ENCODE results near the gene KIF23. TPM values are rescaled to one million over a fixed set of nuclear protein-coding genes. Genes with fewer than 3 reads are reported as not detected.

KIF23 gene
- total RNA-seq, 2 experiments from 2014 or later: 54.0 to 61.6 TPM

DNA sequence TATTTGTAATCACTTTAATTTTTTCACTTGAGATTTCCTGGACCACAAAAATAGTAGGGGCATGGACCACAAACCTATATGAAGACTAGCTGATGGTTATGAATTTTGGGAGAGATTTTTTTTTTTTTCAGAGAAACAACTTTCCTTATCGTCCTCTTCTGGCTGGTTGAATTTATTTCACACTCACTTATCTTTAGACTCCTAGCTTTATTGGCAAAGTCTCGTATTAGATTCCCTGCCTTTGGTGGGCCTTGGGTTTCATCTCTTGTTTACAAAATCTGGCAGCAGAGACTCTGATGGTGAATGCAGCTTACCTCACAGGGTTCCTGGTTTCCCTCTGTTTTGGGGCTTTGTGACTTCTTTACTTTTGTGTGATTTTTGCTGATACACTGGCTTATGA lies 44.5 kb upstream of the KIF23 start:
- BruUV-seq (replicated peaks): no TSS peak
- Histone ChIP-seq H3K4me1 (ENCODE audit: insufficient read depth, low read length, poor library complexity, severe bottlenecking) (no peaks in the 10 kb centered on the region), H2AFZ (ENCODE audit: low read length) (no peak overlapping the region), H3K27ac (ENCODE audit: low read depth, low read length, poor library complexity, severe bottlenecking) (no peak overlapping the region), H3K4me3 (ENCODE audit: low read depth, low read length, poor library complexity, severe bottlenecking) (no peak overlapping the region), H4K20me1 (ENCODE audit: insufficient read depth, low read length) (no peaks in the 10 kb centered on the region), H3K9me3 (ENCODE audit: low read length) (no peaks in the 10 kb centered on the region), H3K4me2 (ENCODE audit: low read length) (no peak overlapping the region), H3K79me2 (ENCODE audit: insufficient read depth, low read depth, low read length) (no peaks in the 10 kb centered on the region), H3K36me3 (ENCODE audit: insufficient read depth, low read length) (no peaks in the 10 kb centered on the region), H3K9me2 (ENCODE audit: insufficient read depth, low read length) (no peaks in the 10 kb centered on the region)
- ChIA-PET CTCF (ENCODE audit: unreplicated experiment) (no interaction called here), POLR2A (no interaction called here)
- DNase-seq (ENCODE audit: low spot score): no peak
- no peak for TF ChIP-seq EZH2phosphoT487 (IDR thresholded peaks at IDR 0.05; ENCODE audit: borderline replicate concordance, low read depth, low read length)
- TF ChIP-seq, protein P1, sequence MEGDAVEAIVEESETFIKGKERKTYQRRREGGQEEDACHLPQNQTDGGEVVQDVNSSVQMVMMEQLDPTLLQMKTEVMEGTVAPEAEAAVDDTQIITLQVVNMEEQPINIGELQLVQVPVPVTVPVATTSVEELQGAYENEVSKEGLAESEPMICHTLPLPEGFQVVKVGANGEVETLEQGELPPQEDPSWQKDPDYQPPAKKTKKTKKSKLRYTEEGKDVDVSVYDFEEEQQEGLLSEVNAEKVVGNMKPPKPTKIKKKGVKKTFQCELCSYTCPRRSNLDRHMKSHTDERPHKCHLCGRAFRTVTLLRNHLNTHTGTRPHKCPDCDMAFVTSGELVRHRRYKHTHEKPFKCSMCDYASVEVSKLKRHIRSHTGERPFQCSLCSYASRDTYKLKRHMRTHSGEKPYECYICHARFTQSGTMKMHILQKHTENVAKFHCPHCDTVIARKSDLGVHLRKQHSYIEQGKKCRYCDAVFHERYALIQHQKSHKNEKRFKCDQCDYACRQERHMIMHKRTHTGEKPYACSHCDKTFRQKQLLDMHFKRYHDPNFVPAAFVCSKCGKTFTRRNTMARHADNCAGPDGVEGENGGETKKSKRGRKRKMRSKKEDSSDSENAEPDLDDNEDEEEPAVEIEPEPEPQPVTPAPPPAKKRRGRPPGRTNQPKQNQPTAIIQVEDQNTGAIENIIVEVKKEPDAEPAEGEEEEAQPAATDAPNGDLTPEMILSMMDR (conservative IDR thresholded peaks at IDR 0.05; ENCODE audit: low read length): no peak
- intact Hi-C loops (cut with micrococcal nuclease; ENCODE audit: unreplicated experiment): no loop called here

DNA sequence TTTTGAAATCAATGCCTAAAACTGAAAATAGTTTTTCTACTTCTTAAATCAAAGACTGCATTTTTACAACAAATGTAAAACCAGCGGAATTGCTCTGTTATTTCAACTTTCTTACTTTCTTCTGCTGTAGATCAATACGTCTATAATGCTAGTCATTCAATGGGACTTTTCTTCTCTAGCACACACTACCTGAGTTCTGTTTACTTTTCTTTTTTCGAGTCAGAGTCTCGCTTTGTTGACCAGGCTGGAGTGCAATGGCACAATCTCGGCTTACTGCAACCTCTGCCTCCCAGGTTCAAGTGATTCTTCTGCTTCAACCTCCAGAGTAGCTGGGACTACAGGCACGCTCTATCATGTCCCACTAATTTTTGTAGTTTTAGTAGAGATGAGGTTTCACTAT lies 40.7 kb upstream of the KIF23 start:
- no TSS peak for BruUV-seq (replicated peaks)
- ChIA-PET POLR2A (no interaction called here), CTCF (ENCODE audit: unreplicated experiment) (no interaction called here)
- no peaks in the 10 kb centered on the region for H3K9me3 ChIP-seq (ENCODE audit: low read length)
- no peak overlapping the region for H3K27ac ChIP-seq (ENCODE audit: low read depth, low read length, poor library complexity, severe bottlenecking)
- H3K4me2 ChIP-seq (ENCODE audit: low read length): no peak overlapping the region
- intact Hi-C loops (cut with micrococcal nuclease; ENCODE audit: unreplicated experiment): no loop called here
- no peaks in the 10 kb centered on the region for H4K20me1 ChIP-seq (ENCODE audit: insufficient read depth, low read length)
- no peak for TF ChIP-seq EZH2phosphoT487 (IDR thresholded peaks at IDR 0.05; ENCODE audit: borderline replicate concordance, low read depth, low read length)
- TF ChIP-seq, protein P1 (conservative IDR thresholded peaks at IDR 0.05; ENCODE audit: low read length): no peak
- no peaks in the 10 kb centered on the region for H3K79me2 ChIP-seq (ENCODE audit: insufficient read depth, low read depth, low read length)
- H3K9me2 ChIP-seq (ENCODE audit: insufficient read depth, low read length): no peaks in the 10 kb centered on the region
- no peaks in the 10 kb centered on the region for H3K4me1 ChIP-seq (ENCODE audit: insufficient read depth, low read length, poor library complexity, severe bottlenecking)
- H3K36me3 ChIP-seq (ENCODE audit: insufficient read depth, low read length): no peaks in the 10 kb centered on the region
- no peak for DNase-seq (ENCODE audit: low spot score)
- H3K4me3 ChIP-seq (ENCODE audit: low read depth, low read length, poor library complexity, severe bottlenecking): no peak overlapping the region
- no peak overlapping the region for H2AFZ ChIP-seq (ENCODE audit: low read length)

DNA sequence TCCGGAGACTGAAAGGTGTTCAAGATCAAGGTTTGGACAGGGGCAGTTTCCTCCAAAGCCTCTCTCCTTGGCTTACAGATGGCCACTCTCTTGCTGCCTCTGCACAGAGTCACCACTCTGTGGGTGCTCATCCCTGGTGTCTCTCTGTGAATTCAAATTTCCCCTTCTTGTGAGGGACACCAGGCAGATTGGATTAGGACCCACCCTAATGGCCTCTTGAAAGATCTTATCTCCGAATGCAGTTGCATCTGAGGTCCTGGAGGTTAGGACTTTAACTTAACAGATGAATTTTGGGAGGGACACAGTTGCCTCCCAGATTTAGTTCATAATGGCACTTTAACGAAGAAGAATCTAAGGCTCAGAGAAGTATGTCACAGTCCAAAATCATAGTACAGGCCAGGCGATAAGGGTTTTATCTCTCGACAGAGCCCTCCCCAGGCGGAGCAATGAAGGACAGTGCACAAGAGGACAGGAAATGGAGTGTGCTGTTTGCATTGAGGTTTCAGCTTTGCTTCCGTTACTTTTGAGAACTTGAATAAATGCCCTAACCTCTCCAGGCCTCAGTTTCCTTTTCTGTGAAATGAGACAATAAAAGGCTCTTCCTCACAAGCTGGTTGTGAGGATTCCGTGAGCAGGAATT lies 38.9 kb upstream of the KIF23 start:
- H3K4me1 ChIP-seq (ENCODE audit: insufficient read depth, low read length, poor library complexity, severe bottlenecking): no peaks in the 10 kb centered on the region
- CTCF ChIA-PET (ENCODE audit: unreplicated experiment): no interaction called here
- POLR2A ChIA-PET: no interaction called here
- no peaks in the 10 kb centered on the region for H3K9me3 ChIP-seq (ENCODE audit: low read length)
- no peak overlapping the region for H3K4me3 ChIP-seq (ENCODE audit: low read depth, low read length, poor library complexity, severe bottlenecking)
- H3K27ac ChIP-seq (ENCODE audit: low read depth, low read length, poor library complexity, severe bottlenecking): no peak overlapping the region
- TF ChIP-seq EZH2phosphoT487 (IDR thresholded peaks at IDR 0.05; ENCODE audit: borderline replicate concordance, low read depth, low read length): no peak
- TF ChIP-seq, protein P1 (conservative IDR thresholded peaks at IDR 0.05; ENCODE audit: low read length): no peak
- no peak for DNase-seq (ENCODE audit: low spot score)
- H3K36me3 ChIP-seq (ENCODE audit: insufficient read depth, low read length): no peaks in the 10 kb centered on the region
- H3K9me2 ChIP-seq (ENCODE audit: insufficient read depth, low read length): no peaks in the 10 kb centered on the region
- intact Hi-C loops (cut with micrococcal nuclease; ENCODE audit: unreplicated experiment): no loop called here
- H2AFZ ChIP-seq (ENCODE audit: low read length): no peak overlapping the region
- no TSS peak for BruUV-seq (replicated peaks)
- H3K79me2 ChIP-seq (ENCODE audit: insufficient read depth, low read depth, low read length): no peaks in the 10 kb centered on the region
- H4K20me1 ChIP-seq (ENCODE audit: insufficient read depth, low read length): no peaks in the 10 kb centered on the region
- no peak overlapping the region for H3K4me2 ChIP-seq (ENCODE audit: low read length)
